IMR-90 (cell line): ENCODE results near the gene NES. TPM values are rescaled to one million over a fixed set of nuclear protein-coding genes. Genes with fewer than 3 reads are reported as not detected.

Source experiments
- ATAC-seq: fragments of 200-7000 bp; cut with Tn5 transposase; 2 replicates; pipeline ENCODE4 v1.9.1; 2020; ENCODE audit warnings: low read depth, mild to moderate bottlenecking, moderate library complexity
- BruUV-seq: library from RNA; stranded (reverse); fragments of 400-500 nt; replicated peaks from 2 replicates; lab custom pipeline; 2021; lab: Mats Ljungman, UMichigan
- CTCF ChIA-PET: fragments of 300-600 bp; formaldehyde crosslinking; extraction: SDS; loops from one replicate; lab custom pipeline; 2021; ENCODE audit warnings: antibody characterized with exemption; lab: Yijun Ruan, JAX
- POLR2A ChIA-PET: fragments of 300-600 bp; sonication (Branson Sonifier 250); formaldehyde crosslinking; loops from one replicate; lab custom pipeline; 2022; ENCODE audit warnings: antibody characterized with exemption; ENCODE audit not compliant: unreplicated experiment; lab: Charles Lee
- DNase-seq: peaks from one replicate; pipeline ENCODE4 v3.0.0; 2013
- H2AFZ ChIP-seq: replicated peaks from 2 replicates; pipeline ENCODE3; 2013; ENCODE audit warnings: low read length, mild to moderate bottlenecking; ENCODE audit not compliant: poor library complexity
- H2AK5ac ChIP-seq: 2 replicates; pipeline ENCODE4 v1.6.1; 2013; ENCODE audit warnings: low read depth, low read length, inconsistent platforms
- H2AK9ac ChIP-seq: replicated peaks from 2 replicates; pipeline ENCODE3; 2013; ENCODE audit warnings: mild to moderate bottlenecking, low read depth, low read length, moderate library complexity; ENCODE audit not compliant: poor library complexity
- H2BK120ac ChIP-seq: 2 replicates; pipeline ENCODE4 v1.6.1; 2013; ENCODE audit warnings: low read depth, low read length, inconsistent platforms
- H2BK15ac ChIP-seq: 3 replicates; pipeline ENCODE4 v1.6.1; 2013; ENCODE audit warnings: low read depth, low read length, inconsistent platforms
- H2BK20ac ChIP-seq: 2 replicates; pipeline ENCODE4 v1.6.1; 2013; ENCODE audit warnings: low read depth, mild to moderate bottlenecking, inconsistent platforms, low read length, moderate library complexity
- H2BK5ac ChIP-seq: 2 replicates; pipeline ENCODE4 v1.6.1; 2013; ENCODE audit warnings: mild to moderate bottlenecking, low read depth, low read length, inconsistent platforms; ENCODE audit not compliant: poor library complexity, severe bottlenecking
- H3K14ac ChIP-seq: replicated peaks from 2 replicates; pipeline ENCODE4 v1.6.1; 2013; ENCODE audit warnings: low read depth, low read length, inconsistent platforms
- H3K18ac ChIP-seq: 2 replicates; pipeline ENCODE4 v1.6.1; 2013; ENCODE audit warnings: low read depth, low read length, control low read depth
- H3K23ac ChIP-seq: 2 replicates; pipeline ENCODE4 v1.6.1; 2013; ENCODE audit warnings: low read depth, low read length, inconsistent platforms
- H3K27ac ChIP-seq: 2 replicates; pipeline ENCODE4 v1.5.1; 2013; ENCODE audit warnings: mild to moderate bottlenecking, control low read depth, low read length; ENCODE audit not compliant: insufficient read depth
- H3K27me3 ChIP-seq: 2 replicates; pipeline ENCODE4 v1.6.1; 2013; ENCODE audit warnings: low read length; ENCODE audit not compliant: control insufficient read depth, insufficient read depth
- H3K36me3 ChIP-seq: 2 replicates; pipeline ENCODE4 v1.6.1; 2013; ENCODE audit warnings: low read length, mixed read lengths; ENCODE audit not compliant: control insufficient read depth, insufficient read depth
- H3K4ac ChIP-seq: 2 replicates; pipeline ENCODE4 v1.6.1; 2013; ENCODE audit warnings: low read depth, low read length, inconsistent platforms
- H3K4me1 ChIP-seq: 2 replicates; pipeline ENCODE4 v1.6.1; 2013; ENCODE audit warnings: low read length, mixed read lengths; ENCODE audit not compliant: control insufficient read depth, insufficient read depth
- H3K4me2 ChIP-seq: 2 replicates; pipeline ENCODE4 v1.6.1; 2013; ENCODE audit warnings: low read depth, mild to moderate bottlenecking, control low read depth, low read length, moderate library complexity
- H3K4me3 ChIP-seq: 2 replicates; pipeline ENCODE4 v1.5.1; 2013; ENCODE audit warnings: low read depth, mild to moderate bottlenecking, control low read depth, low read length, moderate library complexity; ENCODE audit not compliant: insufficient read depth
- H3K56ac ChIP-seq: 2 replicates; pipeline ENCODE4 v1.6.1; 2013; ENCODE audit warnings: low read length, inconsistent platforms; ENCODE audit not compliant: insufficient read depth; ENCODE audit errors: extremely low read depth
- H3K79me1 ChIP-seq, 2 experiments: 2 replicates each; pipeline ENCODE4 v1.6.1; 2013; ENCODE audit warnings: low read length in 2 of 2, inconsistent platforms in 1 of 2, low read depth in 1 of 2
- H3K9ac ChIP-seq: 2 replicates; pipeline ENCODE4 v1.6.1; 2013; ENCODE audit warnings: low read depth, low read length, control low read depth
- H3K9me1 ChIP-seq: 2 replicates; pipeline ENCODE4 v1.6.1; 2013; ENCODE audit warnings: low read length, inconsistent platforms; ENCODE audit not compliant: insufficient read depth
- H3K9me3 ChIP-seq: 2 replicates; pipeline ENCODE4 v1.6.1; 2013; ENCODE audit warnings: low read length; ENCODE audit not compliant: control insufficient read depth, insufficient read depth
- H4K20me1 ChIP-seq: 2 replicates; pipeline ENCODE4 v1.6.1; 2013; ENCODE audit warnings: low read length, inconsistent platforms; ENCODE audit not compliant: insufficient read depth
- H4K5ac ChIP-seq: 2 replicates; pipeline ENCODE4 v1.6.1; 2013; ENCODE audit warnings: mild to moderate bottlenecking, low read depth, low read length, control low read depth
- H4K8ac ChIP-seq, 2 experiments: 2 replicates each; pipeline ENCODE4 v1.6.1; 2013; ENCODE audit warnings: low read depth in 2 of 2, low read length in 2 of 2, control low read depth in 1 of 2, inconsistent platforms in 1 of 2
- H4K91ac ChIP-seq: 2 replicates; pipeline ENCODE4 v1.6.1; 2013; ENCODE audit warnings: low read depth, low read length, inconsistent platforms; ENCODE audit not compliant: insufficient read depth
- BHLHE40 ChIP-seq: fragments of 150-350 bp; IDR thresholded peaks from 2 replicates; pipeline ENCODE4 v1.6.1; 2016; ENCODE audit warnings: mild to moderate bottlenecking, low read depth, low read length
- CEBPB ChIP-seq: IDR thresholded peaks from 2 replicates; pipeline ENCODE4 v1.6.1; 2012; ENCODE audit warnings: low read depth, low read length, improper control_type of control experiment
- CHD1 ChIP-seq: IDR thresholded peaks from 2 replicates; pipeline ENCODE4 v1.6.1; 2012; ENCODE audit warnings: low read depth, low read length, improper control_type of control experiment
- CTCF ChIP-seq: conservative IDR thresholded peaks from 2 replicates; pipeline ENCODE4 v1.5.1; 2012; ENCODE audit warnings: mild to moderate bottlenecking, low read depth, low read length, improper control_type of control experiment
- FOS ChIP-seq: fragments of 150-350 bp; IDR thresholded peaks from 2 replicates; pipeline ENCODE4 v1.6.1; 2016; ENCODE audit warnings: low read depth, low read length
- MAFK ChIP-seq: IDR thresholded peaks from 2 replicates; pipeline ENCODE4 v1.6.1; 2012; ENCODE audit warnings: low read depth, low read length, improper control_type of control experiment
- MAZ ChIP-seq: IDR thresholded peaks from 2 replicates; pipeline ENCODE4 v1.6.1; 2012; ENCODE audit warnings: low read depth, mild to moderate bottlenecking, low read length, improper control_type of control experiment, moderate library complexity, borderline replicate concordance
- MXI1 ChIP-seq: IDR thresholded peaks from 2 replicates; pipeline ENCODE4 v1.6.1; 2012; ENCODE audit warnings: low read depth, mild to moderate bottlenecking, low read length, moderate library complexity, borderline replicate concordance
- NFE2L2 ChIP-seq: fragments of 150-350 bp; IDR thresholded peaks from 2 replicates; pipeline ENCODE4 v1.6.1; 2016; ENCODE audit warnings: low read depth, mild to moderate bottlenecking, low read length
- POLR2A ChIP-seq: IDR thresholded peaks from 2 replicates; pipeline ENCODE4 v1.6.1; 2012; ENCODE audit warnings: mild to moderate bottlenecking, low read depth, low read length
- RAD21 ChIP-seq: IDR thresholded peaks from 2 replicates; pipeline ENCODE4 v1.6.1; 2012; ENCODE audit warnings: low read length, improper control_type of control experiment
- RCOR1 ChIP-seq: IDR thresholded peaks from 2 replicates; pipeline ENCODE4 v1.6.1; 2012; ENCODE audit warnings: mild to moderate bottlenecking, low read length, improper control_type of control experiment; ENCODE audit not compliant: insufficient replicate concordance
- RFX5 ChIP-seq: IDR thresholded peaks from 2 replicates; pipeline ENCODE4 v1.8.0; 2012; ENCODE audit warnings: low read depth, mild to moderate bottlenecking, low read length, moderate library complexity
- USF2 ChIP-seq: fragments of 150-350 bp; IDR thresholded peaks from 2 replicates; pipeline ENCODE4 v1.6.1; 2017; ENCODE audit warnings: mild to moderate bottlenecking, antibody characterized with exemption, low read length, low read depth
- WGBS, 2 experiments: methylation state at CpG; one replicate each; pipeline versions ENCODE4 v1.1.5 to v1.1.7; 2013; ENCODE audit warnings: missing lambda C conversion rate in 2 of 2; ENCODE audit not compliant: insufficient read length in 1 of 2; ENCODE audit errors: extremely low coverage in 2 of 2; 5-methylcytosine and 5-hydroxymethylcytosine counted together
- dilution Hi-C: fragments of 300-500 bp; cut with HindIII; formaldehyde crosslinking; loops from one replicate; pipeline ENCODE4 v1.14.3; 2018; ENCODE audit warnings: low sequenced_read_pairs; ENCODE audit not compliant: unreplicated experiment
- in situ Hi-C: fragments of 300-500 bp; cut with MboI; formaldehyde crosslinking; loops from 3 replicates; pipeline ENCODE4 v1.14.3; 2019; ENCODE audit warnings: low sequenced_read_pairs, inconsistent platforms, mixed read lengths
- intact Hi-C: fragments of 100-400 bp; cut with micrococcal nuclease; formaldehyde crosslinking; loops from 2 replicates; pipeline ENCODE4 v1.10.0; 2022
- polyA plus RNA-seq, 3 experiments: library from polyadenylated mRNA; depleted of rRNA; stranded (reverse); fragments of >200 nt; gene quantifications; 2 replicates each; pipeline ENCODE4 v1.2.3, GENCODE V29; 2012; ENCODE audit warnings: low replicate concordance in 1 of 3
- total RNA-seq: library from RNA; depleted of rRNA; stranded (reverse); fragments of >200 nt; gene quantifications from 2 replicates; pipeline ENCODE4 v1.2.3, GENCODE V29; 2012

The NES gene
- total and polyA plus RNA-seq, 2 of the 4 experiments (the other 2 are of a cell fraction), result 25.3 to 40.1 TPM

GRCh38 chr1:156659988-156660751, 17.0 kb downstream of the NES start:
- no TSS peak for BruUV-seq
- peak overlapping the region; percentile 21; the same call in 1 of the 2 replicates for H3K9ac ChIP-seq
- H3K4me3 ChIP-seq, result no peak overlapping the region
- TF ChIP-seq RFX5, result no peak
- peak; percentile 45; the same call in 1 of the 2 replicates for TF ChIP-seq NFE2L2
- TF ChIP-seq MAFK, result no peak
- peak; percentile 94 for TF ChIP-seq RAD21
- TF ChIP-seq MAZ, result peak; percentile 96
- peak; percentile 87 for TF ChIP-seq FOS
- TF ChIP-seq MXI1, result no peak; the same call in 1 of the 2 replicates
- TF ChIP-seq CTCF, result peak; percentile 99
- no peak for TF ChIP-seq CEBPB
- TF ChIP-seq USF2, result no peak
- TF ChIP-seq CHD1, result no peak
- TF ChIP-seq POLR2A, result no peak
- peak; percentile 48 for TF ChIP-seq RCOR1
- peak; percentile 88 for TF ChIP-seq BHLHE40

More at GRCh38 chr1:156659988-156660751, 17.0 kb downstream of the NES start:
- H2BK120ac ChIP-seq, result peak overlapping the region; percentile 96
- CTCF ChIA-PET, result interaction anchor here (0.6 to 2.0 kb wide), 9 partner anchors 16 to 274 kb away, joined by 3 to 25 read pairs (median 4); partner anchors contain the start of genes BCAN and NES
- peak overlapping the region; percentile 39 for H3K18ac ChIP-seq
- ATAC-seq, result peak; percentile 77
- 19% methylated on average over 6 of the region's 38 CpGs; no CpG with 5 or more reads in 1 of the 2 experiments for WGBS, 2 experiments
- H3K9me1 ChIP-seq, result peaks cover 22% of the 10 kb centered on the region
- peak overlapping the region; percentile 6 to 78; a peak in 3 of 4 replicates for H4K8ac ChIP-seq
- H3K36me3 ChIP-seq, result no peaks in the 10 kb centered on the region
- dilution Hi-C loops, result no loop called here
- H3K56ac ChIP-seq, result peak overlapping the region; percentile 40
- peaks cover 0 to 28% of the 10 kb centered on the region in 2 experiments; a peak in 2 of 4 replicates for H3K79me1 ChIP-seq
- H4K20me1 ChIP-seq, result 0 out of 2 replicates have a peak, but pooled peaks cover under 1% of the 10 kb centered on the region
- H2BK15ac ChIP-seq, result peak overlapping the region; percentile 50; the same call in 2 of the 3 replicates
- H4K5ac ChIP-seq, result peak overlapping the region; percentile 50
- H2AK9ac ChIP-seq, result peak overlapping the region; percentile 94
- no peaks in the 10 kb centered on the region for H3K9me3 ChIP-seq
- in situ Hi-C loops, result loop anchor here (5.0 kb wide), 1 partner anchor 38 kb away; no protein-coding TSS in a partner anchor
- H2BK20ac ChIP-seq, result peak overlapping the region; percentile 91
- H3K4ac ChIP-seq, result peak overlapping the region; percentile 97
- H3K23ac ChIP-seq, result peak overlapping the region; percentile 94; the same call in 1 of the 2 replicates
- H2AK5ac ChIP-seq, result peak overlapping the region; percentile 98
- peak overlapping the region; percentile 87 for H4K91ac ChIP-seq
- H3K27ac ChIP-seq, result peak overlapping the region; percentile 69
- H3K4me1 ChIP-seq, result peaks cover 48% of the 10 kb centered on the region
- peak overlapping the region; percentile 91 for H2BK5ac ChIP-seq
- POLR2A ChIA-PET, result interaction anchor here (2.8 kb wide), 1 partner anchor 16 kb away, joined by 29 read pairs; the partner anchor contains the start of gene NES
- peak overlapping the region; percentile 85 for H3K14ac ChIP-seq
- peaks cover 20% of the 10 kb centered on the region for H3K27me3 ChIP-seq
- peak overlapping the region; percentile 90 for H2AFZ ChIP-seq
- DNase-seq, result peak; percentile 98
- H3K4me2 ChIP-seq, result peak overlapping the region; percentile 37
- intact Hi-C loops, result loop anchor here (1.0 kb wide), 1 partner anchor 18 kb away; no protein-coding TSS in a partner anchor
